GM18870 (cell line): ENCODE measurements around the gene KIAA0825.
"Not testable (repeated sequence)": the region's sequence is repeated elsewhere in the genome, so short reads cannot be mapped to it uniquely, and the experiment has no call there.

Source experiments
- ATAC-seq: cut with Tn5 transposase; IDR thresholded peaks from one replicate; pipeline ENCODE4 v1.9.1; 2021; ENCODE audit warnings: moderate library complexity; ENCODE audit not compliant: unreplicated experiment

KIAA0825 gene

DNA sequence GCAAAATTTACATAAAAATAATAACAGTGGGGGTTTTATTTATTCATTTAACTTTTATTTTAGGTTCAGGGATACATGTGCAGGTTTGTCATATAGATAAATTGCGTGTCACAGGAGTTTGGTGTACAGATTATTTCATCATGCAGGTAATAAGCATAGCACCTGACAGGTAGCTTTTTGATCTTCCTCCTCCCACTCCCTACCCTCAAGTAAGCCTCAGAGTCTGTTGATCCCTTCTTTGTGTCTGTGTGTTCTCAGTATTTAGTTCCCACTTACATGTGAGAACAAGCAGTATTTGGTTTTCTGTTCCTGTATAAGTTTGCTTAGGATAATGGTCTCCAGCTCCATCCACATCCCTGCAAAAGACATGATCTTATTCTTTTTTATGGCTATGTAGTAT is 240.3 kb downstream of the KIAA0825 start:
- no peak for ATAC-seq

DNA sequence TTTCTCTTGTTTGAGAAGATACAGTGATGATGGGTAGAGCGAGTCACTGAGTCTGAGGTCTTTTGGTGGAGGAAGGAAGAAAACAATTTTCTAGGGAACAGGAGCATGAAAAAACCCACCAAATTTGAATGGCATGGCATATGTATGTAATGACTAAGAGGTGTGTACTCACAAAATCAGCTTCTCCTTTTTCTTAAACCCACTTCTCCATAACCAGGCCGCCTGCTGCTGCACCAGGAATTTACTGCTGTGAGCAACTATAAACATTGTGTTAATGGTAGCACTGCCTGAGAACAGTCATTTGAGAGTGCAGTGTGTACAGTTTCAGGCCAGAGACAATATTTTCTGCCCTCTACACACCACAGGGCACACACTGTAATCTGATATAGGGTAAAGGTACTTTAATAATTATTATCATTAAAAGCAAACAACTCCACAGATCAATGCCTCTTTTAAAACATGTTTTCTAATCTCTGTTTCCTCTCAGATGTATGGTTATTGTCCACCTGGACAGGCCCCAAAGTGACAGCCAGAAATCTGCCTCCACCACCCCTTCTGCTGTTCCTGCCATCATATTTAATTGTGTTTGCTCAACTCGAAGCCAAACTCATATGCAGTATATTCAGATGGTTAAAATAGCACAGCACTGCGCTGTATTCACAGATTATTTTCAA is 241.6 kb downstream of the KIAA0825 start:
- ATAC-seq, result no peak

DNA sequence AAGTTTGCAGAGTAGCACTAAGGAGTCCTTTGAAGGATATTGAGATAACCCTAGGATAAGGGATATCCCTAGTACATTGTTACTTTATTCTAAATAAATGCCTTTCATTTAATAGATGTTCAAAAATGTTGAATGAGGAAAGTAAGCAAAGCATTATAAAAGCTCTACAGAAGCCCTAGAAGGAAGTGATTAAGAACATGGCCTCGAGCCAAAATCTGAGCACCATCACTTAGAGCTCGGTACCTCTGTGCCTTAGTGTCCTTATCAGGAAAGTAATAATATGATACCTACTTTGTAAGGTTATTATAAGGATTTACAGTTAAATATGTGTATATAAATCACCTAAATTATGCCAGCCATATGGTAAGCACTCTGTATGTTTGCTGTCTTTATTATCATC is 242.6 kb downstream of the KIAA0825 start:
- no peak for ATAC-seq

DNA sequence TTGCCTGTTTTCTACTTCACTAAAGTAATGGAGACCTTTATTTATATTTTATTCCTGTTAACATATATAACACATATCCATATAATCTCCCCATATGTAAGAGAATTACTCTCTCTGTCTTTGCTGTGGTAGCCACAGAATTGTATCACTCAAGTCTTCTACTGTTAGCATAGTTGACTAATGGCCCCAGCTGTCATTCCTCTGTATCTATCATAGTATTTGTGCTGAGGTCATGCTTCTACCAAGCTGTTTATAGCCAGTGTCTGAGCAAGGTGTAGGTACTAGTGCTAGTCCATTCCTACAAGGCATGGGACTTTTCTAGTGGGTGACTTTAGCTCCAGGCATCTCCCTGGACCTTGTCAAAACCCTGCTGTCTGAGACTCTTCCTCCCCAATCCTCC is 244.1 kb downstream of the KIAA0825 start:
- no peak for ATAC-seq

DNA sequence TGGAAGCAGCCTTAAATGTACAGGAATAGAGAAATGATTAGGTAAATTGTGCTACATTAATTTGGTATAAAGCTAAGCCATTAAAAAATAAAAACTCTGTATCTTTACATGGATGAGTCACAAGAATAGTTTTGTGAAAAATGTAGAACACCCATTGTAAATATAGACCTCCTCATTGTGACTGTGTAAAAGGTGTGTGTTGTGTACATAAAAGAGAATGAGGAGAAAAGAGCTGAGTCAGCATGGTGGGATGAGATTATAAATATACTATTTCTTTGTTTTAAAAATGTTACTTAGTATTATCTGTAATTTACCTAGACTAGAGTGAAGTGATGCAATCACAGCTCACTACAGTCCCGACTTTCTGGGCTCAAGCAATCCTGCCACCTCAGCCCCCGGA is 250.5 kb downstream of the KIAA0825 start:
- no peak for ATAC-seq

DNA sequence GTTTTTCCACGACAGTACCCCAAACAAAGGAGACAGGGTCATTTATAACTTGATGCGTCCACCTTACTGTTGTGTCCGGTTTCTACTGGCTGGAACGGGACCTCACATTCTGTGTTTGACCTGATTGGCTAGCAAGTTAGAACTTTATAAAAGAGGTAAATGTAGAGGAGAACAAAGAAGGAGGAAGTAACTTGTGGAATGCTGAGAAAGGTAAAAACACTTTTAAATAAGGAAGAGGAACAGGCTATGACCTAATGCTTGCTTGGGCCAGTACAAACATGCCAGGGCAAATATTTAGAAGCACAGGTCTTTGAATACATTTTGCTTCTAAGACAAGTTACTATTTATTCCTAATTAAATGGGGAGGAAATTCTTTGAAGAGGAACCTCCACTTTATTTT is 251.6 kb downstream of the KIAA0825 start:
- no peak for ATAC-seq

DNA sequence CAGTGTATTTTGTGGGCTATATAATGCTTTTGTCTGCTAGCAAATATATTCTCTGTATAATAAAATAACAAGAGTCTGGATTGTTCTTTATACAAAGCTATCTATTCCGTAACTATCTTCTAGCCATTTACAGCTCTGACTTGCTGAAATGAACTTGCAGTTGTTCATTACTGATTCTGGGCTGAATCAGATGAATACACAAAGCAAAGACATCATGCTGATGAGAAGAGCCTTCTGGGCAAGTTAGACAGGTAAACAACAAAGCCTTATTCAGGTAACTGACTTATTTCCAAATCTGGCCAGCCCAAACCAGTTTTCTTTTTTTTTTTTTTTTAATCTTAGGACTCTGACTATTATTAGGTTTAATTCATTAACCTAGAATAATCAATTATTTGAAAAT is 255.5 kb downstream of the KIAA0825 start:
- ATAC-seq, result no peak

DNA sequence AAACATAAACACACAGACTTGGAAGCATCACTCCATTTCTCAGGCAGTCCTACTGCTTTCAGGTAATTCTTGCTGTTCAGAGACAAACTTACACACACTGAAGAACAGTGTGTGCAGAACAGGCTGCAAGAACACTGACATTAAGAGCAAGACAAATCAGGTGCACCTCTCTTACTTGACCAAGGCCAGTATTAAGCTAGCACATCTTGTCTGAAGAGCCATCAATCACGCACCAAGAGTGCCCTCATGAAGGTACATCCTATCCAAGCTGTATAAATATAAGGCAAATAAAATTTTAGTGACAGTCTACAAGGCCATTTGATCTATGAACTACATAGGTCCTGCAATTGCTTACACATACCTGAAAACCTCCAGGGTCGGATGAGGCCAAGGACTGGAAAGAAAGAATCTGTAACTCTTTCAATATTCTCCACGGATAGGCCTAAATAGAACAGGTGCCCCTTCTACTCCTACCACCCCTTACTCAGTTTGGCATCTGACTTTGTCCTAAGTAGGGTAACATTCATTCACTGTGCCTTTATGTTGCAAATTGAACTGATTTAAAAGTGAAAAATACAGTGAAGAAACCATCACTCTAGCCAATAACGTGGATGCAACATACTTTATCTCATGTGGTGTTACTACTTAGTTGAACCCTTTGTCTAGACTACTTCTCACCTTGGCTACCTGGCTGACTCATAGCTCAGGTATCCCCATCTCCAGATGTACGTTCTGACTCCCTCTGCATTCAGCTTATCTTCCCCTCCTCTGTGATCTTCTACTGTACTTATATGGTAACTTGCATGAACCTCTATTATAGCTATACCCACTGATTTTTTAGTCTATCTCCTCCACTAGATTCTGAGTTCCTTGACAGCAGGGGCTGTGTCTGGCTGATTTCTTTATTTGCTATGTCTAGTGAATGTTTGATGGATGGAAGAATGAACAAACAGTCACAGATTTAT is 256.3 kb downstream of the KIAA0825 start:
- no peak for ATAC-seq

DNA sequence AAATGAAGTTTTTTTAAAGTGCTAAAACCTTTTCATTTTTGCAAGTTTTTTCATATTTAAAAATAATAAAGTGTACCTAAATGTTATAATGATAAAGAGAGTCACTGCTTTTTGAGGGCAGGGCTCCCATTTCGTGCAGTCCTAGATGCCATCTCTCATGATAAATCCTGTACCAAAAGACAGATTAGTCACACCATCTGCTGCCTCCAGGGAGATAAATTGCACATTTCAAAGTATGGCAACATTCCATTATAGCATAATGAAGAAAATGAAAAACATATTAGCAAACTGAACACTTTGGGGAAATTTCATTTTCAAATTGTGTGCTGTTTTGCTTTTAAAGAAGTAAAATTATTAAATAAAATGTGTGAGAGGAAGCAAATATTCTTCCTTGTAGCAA is 257.2 kb downstream of the KIAA0825 start:
- ATAC-seq, result no peak

DNA sequence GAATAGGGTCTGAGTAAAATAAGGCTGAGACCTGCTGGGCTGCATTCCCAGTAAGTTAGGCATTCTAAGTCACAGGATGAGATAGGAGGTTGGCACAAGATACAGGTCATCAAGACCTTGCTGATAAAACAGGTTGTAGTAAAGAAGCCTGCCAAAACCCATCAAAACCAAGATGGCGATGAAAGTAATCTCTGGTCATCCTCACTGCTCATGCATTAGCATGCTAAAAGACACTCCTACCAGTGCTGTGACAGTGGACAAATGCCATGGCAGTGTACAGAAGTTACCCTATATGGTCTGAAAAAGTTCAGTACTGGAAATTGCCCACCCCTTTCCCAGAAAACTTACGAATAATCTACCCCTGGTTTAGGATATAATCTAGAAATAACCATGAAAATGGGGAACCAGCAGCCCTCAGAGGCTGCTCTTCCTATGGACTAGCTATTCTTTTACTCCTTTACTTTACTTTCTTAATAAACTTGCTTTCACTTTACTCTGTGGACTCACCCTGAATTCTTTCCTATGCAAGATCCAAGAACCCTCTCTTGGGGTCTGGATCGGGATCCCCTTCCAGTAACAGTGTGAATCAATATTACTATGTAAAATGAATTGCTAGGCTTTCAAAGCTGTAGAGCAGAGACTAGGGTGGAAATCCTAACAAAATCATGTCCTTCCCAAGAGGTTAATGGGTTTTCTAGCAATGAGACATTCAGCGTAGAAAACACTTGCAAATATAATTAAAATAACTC is 257.8 kb downstream of the KIAA0825 start:
- ATAC-seq, result no peak

DNA sequence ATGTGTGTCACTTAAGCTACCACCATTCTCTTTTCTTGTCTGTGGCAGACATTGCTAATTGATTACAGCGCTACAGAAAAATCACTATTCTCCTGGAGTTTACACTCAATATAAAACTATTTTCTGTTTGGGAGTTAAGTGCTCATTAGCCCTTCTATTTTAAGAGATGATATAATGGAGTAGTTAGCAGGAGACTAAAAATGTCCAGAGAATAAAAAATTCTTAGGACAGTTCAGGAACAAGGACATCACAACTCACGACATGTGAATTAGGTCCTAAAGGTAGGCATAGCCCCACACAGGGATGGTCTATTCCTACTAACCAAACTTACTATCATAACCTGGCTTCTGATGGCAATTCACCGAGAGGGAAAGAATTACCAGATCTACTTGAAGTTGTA is 258.5 kb downstream of the KIAA0825 start:
- ATAC-seq, result no peak

DNA sequence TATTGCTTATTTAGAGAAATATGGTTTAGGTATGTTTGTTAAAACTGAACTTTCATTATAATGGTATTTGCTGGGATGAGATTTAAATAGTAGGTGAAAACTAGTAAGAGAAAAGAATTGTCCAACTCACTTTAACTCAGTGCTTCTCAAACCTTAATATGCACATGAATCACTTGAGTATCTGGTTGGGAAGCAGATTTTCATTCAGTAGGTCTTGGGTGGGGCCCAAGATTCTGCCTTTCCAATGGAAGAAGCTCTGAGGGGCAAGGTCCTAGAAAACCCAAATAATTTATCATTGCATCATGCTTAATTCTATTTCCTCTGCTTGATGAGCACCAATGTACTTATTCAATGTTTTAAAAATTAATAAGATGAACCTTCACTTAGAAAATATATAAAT is 262.6 kb downstream of the KIAA0825 start:
- ATAC-seq, result no peak

DNA sequence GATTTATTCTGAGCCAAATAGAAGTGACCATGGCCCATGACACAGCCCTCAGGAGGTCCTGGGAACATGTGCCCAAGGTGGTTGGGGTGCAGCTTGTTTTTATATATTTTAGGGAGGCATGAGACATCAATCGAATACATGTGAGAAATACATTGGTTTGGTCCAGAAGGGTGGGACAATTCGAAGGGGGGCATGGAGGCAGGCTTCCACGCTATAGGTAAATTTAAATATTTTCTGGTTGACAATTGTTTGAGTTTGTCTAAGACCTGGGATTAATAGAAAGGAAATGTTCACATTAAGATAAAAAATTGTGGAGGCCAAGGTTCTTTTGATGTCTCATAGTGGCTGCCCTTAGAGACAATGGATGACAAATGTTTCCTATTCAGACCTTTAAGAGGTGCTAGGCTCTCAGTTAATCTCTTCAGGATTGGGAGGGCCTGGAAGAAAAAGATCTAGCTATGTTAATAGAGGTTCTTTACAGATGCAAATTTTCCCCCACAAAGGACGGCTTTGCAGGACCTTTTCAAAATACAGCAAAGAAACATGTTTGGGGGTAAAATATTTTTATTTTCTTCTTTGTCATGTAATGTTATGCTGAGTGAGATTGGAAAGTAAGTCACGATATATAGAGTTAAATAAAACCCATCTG is 263.4 kb downstream of the KIAA0825 start:
- ATAC-seq, result not testable (repeated sequence)

DNA sequence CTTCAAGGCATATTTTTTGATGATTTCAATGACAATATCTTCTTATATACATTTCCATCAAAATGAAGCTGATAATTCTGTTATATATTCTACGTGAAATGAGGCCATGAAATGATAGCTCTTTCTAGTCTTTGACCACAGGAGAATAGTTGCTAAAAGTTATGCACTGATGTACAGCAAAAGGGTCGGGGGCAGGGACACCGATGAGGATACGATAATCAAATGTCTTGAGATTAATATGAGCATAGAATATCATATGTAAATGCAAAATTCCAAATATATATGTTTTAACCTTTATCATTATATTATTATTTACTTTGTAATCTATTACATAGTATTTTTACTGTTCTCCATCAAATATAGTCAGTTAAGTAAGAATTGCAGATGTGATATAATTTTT is 264.8 kb downstream of the KIAA0825 start:
- no peak for ATAC-seq

DNA sequence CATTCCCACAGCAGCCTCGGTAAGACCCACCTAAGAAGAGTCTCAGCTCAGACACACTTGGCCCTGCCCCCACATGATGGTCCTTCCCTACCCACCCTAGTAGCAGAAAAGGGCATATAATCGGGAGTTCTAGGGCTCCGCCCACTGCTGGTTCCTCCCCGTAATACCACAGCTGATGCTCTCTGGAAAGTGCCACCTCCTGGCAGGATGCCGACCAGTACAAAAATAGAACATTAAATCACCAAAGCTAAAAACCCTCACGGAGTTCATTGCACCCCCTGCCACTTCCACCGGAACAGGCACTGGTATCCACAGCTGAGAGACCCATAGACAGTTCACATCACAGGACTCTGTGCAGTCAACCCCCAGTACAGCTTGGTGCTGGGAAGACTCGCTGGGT is 271.3 kb downstream of the KIAA0825 start:
- ATAC-seq, result no peak

DNA sequence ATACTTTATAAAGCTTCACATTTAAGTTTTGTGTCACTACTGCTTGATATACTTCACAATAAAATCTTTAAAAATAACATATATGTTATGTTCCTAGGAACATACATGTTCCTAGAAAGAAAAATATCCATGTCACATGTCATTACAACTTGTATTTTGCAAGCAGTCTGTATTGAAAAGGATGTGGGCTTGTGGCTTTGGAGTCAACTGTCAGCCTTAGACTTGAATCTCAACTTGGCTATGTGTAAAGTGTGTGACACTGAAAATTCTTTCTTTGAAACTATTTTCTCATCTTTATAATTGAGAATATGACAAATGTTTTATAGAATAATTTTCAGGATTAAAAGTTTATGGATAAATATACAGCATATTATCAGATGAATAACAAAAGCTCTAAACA is 273.1 kb downstream of the KIAA0825 start:
- no peak for ATAC-seq

DNA sequence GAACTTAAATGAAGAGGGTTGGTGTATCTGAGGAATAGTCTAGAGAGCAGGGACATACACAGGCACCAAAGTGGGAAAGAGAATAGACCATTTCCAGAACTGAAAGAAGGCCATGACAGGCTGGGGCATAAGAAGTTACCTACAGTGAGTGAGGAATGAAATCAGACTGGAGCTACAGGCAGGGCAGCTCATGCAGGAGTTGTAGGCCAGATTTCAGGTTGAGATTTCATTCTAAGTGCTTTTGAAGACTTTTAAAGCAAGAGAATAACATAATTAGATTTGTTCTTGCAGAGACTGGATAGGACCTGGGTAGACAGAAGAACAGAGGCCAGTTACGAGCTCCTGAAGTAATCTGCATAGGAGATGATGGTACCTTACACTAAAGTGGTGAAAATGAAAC is 280.8 kb downstream of the KIAA0825 start:
- ATAC-seq, result no peak

DNA sequence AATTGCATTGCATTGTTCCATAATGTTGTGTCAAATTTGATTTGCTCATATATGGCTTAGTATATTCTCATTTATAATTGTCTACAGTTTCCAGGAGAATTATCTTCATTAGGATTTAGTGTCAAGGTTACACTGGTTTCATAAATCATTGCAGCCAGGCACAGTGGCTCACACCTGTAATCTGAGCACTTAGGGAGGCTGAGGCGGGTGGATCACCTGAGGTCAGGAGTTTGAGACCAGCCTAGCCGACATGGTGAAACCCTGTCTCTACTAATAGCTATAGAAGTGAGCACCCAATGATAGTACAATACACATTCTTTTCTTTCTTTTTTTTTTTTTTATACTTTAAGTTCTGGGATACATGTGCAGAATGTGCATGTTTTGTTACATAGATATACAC is 282.5 kb downstream of the KIAA0825 start:
- no peak for ATAC-seq

DNA sequence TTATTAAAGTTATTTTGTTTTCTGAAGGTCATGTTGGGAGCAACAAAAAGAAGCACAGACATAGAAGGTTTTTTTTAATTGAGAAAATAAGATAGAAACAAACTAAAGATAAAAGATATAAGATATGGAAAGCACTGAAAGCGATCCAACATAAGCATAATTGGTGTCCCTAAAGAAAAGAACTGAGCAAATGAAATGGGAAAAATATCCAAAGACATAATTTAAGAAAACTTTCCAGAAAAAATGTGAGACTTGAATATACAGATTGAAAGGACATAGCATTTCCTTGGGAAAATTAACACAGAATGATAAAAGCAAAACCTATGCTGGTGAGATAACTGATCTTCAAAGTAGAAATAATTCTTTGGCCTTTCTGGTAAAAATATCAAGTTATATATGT is 289.3 kb downstream of the KIAA0825 start:
- ATAC-seq, result no peak

DNA sequence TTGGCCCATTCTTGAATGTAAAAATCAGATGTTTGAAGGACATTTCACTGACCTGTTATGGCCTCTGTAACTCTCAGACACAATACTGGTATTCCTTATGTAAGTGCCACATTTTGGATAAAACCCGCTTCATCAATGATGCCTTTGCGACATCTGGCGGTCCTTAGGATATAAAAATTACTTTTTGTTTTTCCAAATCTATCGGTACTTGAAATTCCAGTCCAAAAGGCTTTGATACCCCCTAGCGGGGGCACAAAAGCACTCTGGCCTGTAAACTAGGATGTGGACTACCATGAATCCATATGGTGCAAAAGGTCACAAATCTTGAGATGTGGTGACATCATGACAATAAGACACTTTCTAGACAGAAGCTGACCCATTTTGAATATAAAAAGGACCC is 291.8 kb downstream of the KIAA0825 start:
- ATAC-seq, result no peak
